DOHH2 (cell line): ENCODE results near the gene MACROD2.

Experiments
- EZH2phosphoT487 ChIP-seq: fragments of 200-600 bp; sonication (generic); IDR thresholded peaks from 2 replicates; pipeline ENCODE4 v1.6.1; 2017; ENCODE audit warnings: borderline replicate concordance, mild to moderate bottlenecking, antibody characterized with exemption, low read length, moderate library complexity, mixed read lengths
- TF ChIP-seq, protein P1 (sequence below): fragments of 200-600 bp; sonication (generic); IDR thresholded peaks from one replicate; pipeline ENCODE4 v1.5.1; 2014; ENCODE audit warnings: antibody characterized with exemption, mild to moderate bottlenecking, low read depth, low read length; ENCODE audit not compliant: poor library complexity, severe bottlenecking

GRCh38 chr20:14384416-14385175, 389.3 kb downstream of the MACROD2 start:
- no peak for TF ChIP-seq EZH2phosphoT487
- TF ChIP-seq, protein P1, sequence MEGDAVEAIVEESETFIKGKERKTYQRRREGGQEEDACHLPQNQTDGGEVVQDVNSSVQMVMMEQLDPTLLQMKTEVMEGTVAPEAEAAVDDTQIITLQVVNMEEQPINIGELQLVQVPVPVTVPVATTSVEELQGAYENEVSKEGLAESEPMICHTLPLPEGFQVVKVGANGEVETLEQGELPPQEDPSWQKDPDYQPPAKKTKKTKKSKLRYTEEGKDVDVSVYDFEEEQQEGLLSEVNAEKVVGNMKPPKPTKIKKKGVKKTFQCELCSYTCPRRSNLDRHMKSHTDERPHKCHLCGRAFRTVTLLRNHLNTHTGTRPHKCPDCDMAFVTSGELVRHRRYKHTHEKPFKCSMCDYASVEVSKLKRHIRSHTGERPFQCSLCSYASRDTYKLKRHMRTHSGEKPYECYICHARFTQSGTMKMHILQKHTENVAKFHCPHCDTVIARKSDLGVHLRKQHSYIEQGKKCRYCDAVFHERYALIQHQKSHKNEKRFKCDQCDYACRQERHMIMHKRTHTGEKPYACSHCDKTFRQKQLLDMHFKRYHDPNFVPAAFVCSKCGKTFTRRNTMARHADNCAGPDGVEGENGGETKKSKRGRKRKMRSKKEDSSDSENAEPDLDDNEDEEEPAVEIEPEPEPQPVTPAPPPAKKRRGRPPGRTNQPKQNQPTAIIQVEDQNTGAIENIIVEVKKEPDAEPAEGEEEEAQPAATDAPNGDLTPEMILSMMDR = no peak
